Liver (tissue), 3 donors: ENCODE measurements around the gene MTM1.

Experiments
- ATF3 ChIP-seq: IDR thresholded peaks from 2 replicates; pipeline ENCODE4 v1.6.1; 2016; ENCODE audit warnings: antibody characterized with exemption
- CTCF ChIP-seq: fragments of 150-350 bp; IDR thresholded peaks from 2 replicates; pipeline ENCODE4 v1.5.1; 2017; ENCODE audit warnings: improper control_type of control experiment, low read depth, low read length; ENCODE audit not compliant: missing input control
- GABPA ChIP-seq, 2 donors: IDR thresholded peaks in 1 of 2; conservative IDR thresholded peaks in 1 of 2; 2 replicates each; pipeline ENCODE4 v1.6.1; 2016; ENCODE audit warnings: antibody characterized with exemption in 2 of 2, mild to moderate bottlenecking in 1 of 2, moderate library complexity in 1 of 2
- HNF4G ChIP-seq: IDR thresholded peaks from 2 replicates; pipeline ENCODE4 v1.6.1; 2016; ENCODE audit warnings: antibody characterized with exemption
- JUND ChIP-seq, 2 donors: IDR thresholded peaks; 2 replicates each; pipeline ENCODE4 v1.6.1; 2016; ENCODE audit warnings: antibody characterized with exemption in 2 of 2
- MAX ChIP-seq: IDR thresholded peaks from 2 replicates; pipeline ENCODE4 v1.6.1; 2016; ENCODE audit warnings: antibody characterized with exemption
- RAD21 ChIP-seq, 2 donors: IDR thresholded peaks; 2 replicates each; pipeline ENCODE4 v1.6.1; 2016; ENCODE audit warnings: antibody characterized with exemption in 2 of 2, mild to moderate bottlenecking in 2 of 2
- REST ChIP-seq: IDR thresholded peaks from 2 replicates; pipeline ENCODE4 v1.6.1; 2016; ENCODE audit warnings: antibody characterized with exemption, mild to moderate bottlenecking
- SP1 ChIP-seq: IDR thresholded peaks from 2 replicates; pipeline ENCODE4 v1.6.1; 2018; ENCODE audit warnings: antibody characterized with exemption, mild to moderate bottlenecking
- TAF1 ChIP-seq: conservative IDR thresholded peaks from 2 replicates; pipeline ENCODE4 v1.6.1; 2016; ENCODE audit warnings: antibody characterized with exemption, mild to moderate bottlenecking
- TF ChIP-seq, protein P1 (sequence below): IDR thresholded peaks from 2 replicates; pipeline ENCODE4 v1.6.1; 2016; ENCODE audit warnings: antibody characterized with exemption
- donor health status: healthy.
- donor health status: healthy.

- no peak for TF ChIP-seq CTCF
- no peak for TF ChIP-seq GABPA (IDR thresholded peaks at IDR 0.05 in 1 of 2, conservative IDR thresholded peaks at IDR 0.05 in 1 of 2)
- TF ChIP-seq REST, result no peak
- no peak for TF ChIP-seq MAX
- no peak for TF ChIP-seq JUND (IDR thresholded peaks at IDR 0.05)
- TF ChIP-seq SP1, result no peak
- no peak for TF ChIP-seq RAD21 (IDR thresholded peaks at IDR 0.05)
- TF ChIP-seq TAF1, result no peak
- TF ChIP-seq, protein P1, sequence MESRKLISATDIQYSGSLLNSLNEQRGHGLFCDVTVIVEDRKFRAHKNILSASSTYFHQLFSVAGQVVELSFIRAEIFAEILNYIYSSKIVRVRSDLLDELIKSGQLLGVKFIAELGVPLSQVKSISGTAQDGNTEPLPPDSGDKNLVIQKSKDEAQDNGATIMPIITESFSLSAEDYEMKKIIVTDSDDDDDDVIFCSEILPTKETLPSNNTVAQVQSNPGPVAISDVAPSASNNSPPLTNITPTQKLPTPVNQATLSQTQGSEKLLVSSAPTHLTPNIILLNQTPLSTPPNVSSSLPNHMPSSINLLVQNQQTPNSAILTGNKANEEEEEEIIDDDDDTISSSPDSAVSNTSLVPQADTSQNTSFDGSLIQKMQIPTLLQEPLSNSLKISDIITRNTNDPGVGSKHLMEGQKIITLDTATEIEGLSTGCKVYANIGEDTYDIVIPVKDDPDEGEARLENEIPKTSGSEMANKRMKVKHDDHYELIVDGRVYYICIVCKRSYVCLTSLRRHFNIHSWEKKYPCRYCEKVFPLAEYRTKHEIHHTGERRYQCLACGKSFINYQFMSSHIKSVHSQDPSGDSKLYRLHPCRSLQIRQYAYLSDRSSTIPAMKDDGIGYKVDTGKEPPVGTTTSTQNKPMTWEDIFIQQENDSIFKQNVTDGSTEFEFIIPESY, result no peak
- TF ChIP-seq ATF3, result no peak
- no peak for TF ChIP-seq HNF4G
These were observed 12.8 kb downstream of the MTM1 start for GRCh38 chrX:150581093-150581775.
